HG02571 (cell line): Measurements from ENCODE around the gene PFKP.

Source experiments
- ATAC-seq: cut with Tn5 transposase; IDR thresholded peaks from one replicate; pipeline ENCODE4 v1.9.1; 2021; ENCODE audit warnings: mild to moderate bottlenecking, moderate library complexity; ENCODE audit not compliant: unreplicated experiment

Gene PFKP

GRCh38 chr10:3068968-3069737 lies 1.8 kb downstream of the PFKP start:
- ATAC-seq: peak; percentile 36

- ATAC-seq: no peak
Measured at GRCh38 chr10:3069876-3070275, 2.5 kb downstream of the PFKP start.

- ATAC-seq: no peak
Measured at GRCh38 chr10:3071405-3072198, 4.3 kb downstream of the PFKP start.

- ATAC-seq: no peak
Measured at GRCh38 chr10:3072641-3073360, 5.5 kb downstream of the PFKP start.

- ATAC-seq: no peak
Measured at GRCh38 chr10:3074145-3074665, 6.9 kb downstream of the PFKP start.

- ATAC-seq: no peak
Measured at GRCh38 chr10:3074985-3075600, 7.7 kb downstream of the PFKP start.

GRCh38 chr10:3076138-3076537 lies 8.8 kb downstream of the PFKP start:
- no peak for ATAC-seq

- no peak for ATAC-seq
Measured at GRCh38 chr10:3077509-3077908, 10.2 kb downstream of the PFKP start.

- no peak for ATAC-seq
Measured at GRCh38 chr10:3077940-3078630, 10.7 kb downstream of the PFKP start.

- no peak for ATAC-seq
Measured at GRCh38 chr10:3081383-3081981, 14.1 kb downstream of the PFKP start.

GRCh38 chr10:3082290-3082689 lies 14.9 kb downstream of the PFKP start:
- no peak for ATAC-seq

- no peak for ATAC-seq
Measured at GRCh38 chr10:3085785-3086567, 18.6 kb downstream of the PFKP start.

- ATAC-seq: no peak
Measured at GRCh38 chr10:3090388-3090787, 23.0 kb downstream of the PFKP start.

- no peak for ATAC-seq
Measured at GRCh38 chr10:3090914-3091787, 23.8 kb downstream of the PFKP start.

- no peak for ATAC-seq
Measured at GRCh38 chr10:3091921-3092320, 24.6 kb downstream of the PFKP start.

- ATAC-seq: no peak
Measured at GRCh38 chr10:3093996-3094395, 26.6 kb downstream of the PFKP start.

- no peak for ATAC-seq
Measured at GRCh38 chr10:3094609-3095036, 27.3 kb downstream of the PFKP start.
